Neural cell (in vitro differentiated cells): ENCODE results near the gene VPS13D. TPM values are rescaled to one million over a fixed set of nuclear protein-coding genes. Genes with fewer than 3 reads are reported as not detected.

Experiments
- H2AFZ ChIP-seq: fragments of 200-600, 300-800 bp; sonication (generic), shearing (Covaris generic); 2 replicates; pipeline ENCODE4 v1.6.0; 2014; ENCODE audit warnings: low read depth, mild to moderate bottlenecking, antibody characterized with exemption, low read length, moderate library complexity
- H3F3A ChIP-seq: fragments of 200-600 bp; shearing (Covaris generic); 2 replicates; pipeline ENCODE4 v1.6.1; 2016; ENCODE audit warnings: mild to moderate bottlenecking, moderate library complexity, mixed read lengths, antibody characterized with exemption, low read length; ENCODE audit not compliant: insufficient read depth, poor library complexity, severe bottlenecking
- H3K27ac ChIP-seq: fragments of 200-600, 300-800 bp; sonication (generic), shearing (Covaris generic); 2 replicates; pipeline ENCODE4 v1.5.1; 2014; ENCODE audit warnings: mild to moderate bottlenecking, low read length, moderate library complexity
- H3K27me3 ChIP-seq: fragments of 300-800, 200-600 bp; sonication (generic), shearing (Covaris generic); 2 replicates; pipeline ENCODE4 v1.6.0; 2014; ENCODE audit warnings: mild to moderate bottlenecking, low read depth, low read length, moderate library complexity; ENCODE audit not compliant: insufficient read depth
- H3K36me3 ChIP-seq: fragments of 300-800, 200-600 bp; sonication (generic), shearing (Covaris generic); 2 replicates; pipeline ENCODE4 v1.5.1; 2014; ENCODE audit warnings: mild to moderate bottlenecking, antibody characterized with exemption, low read length, moderate library complexity; ENCODE audit not compliant: insufficient read depth
- H3K4me2 ChIP-seq: fragments of 300-800, 200-600 bp; sonication (generic), shearing (Covaris generic); 2 replicates; pipeline ENCODE4 v1.6.0; 2014; ENCODE audit warnings: mild to moderate bottlenecking, low read length
- H3K4me3 ChIP-seq: fragments of 300-800, 200-600 bp; sonication (generic), shearing (Covaris generic); 2 replicates; pipeline ENCODE4 v1.5.1; 2014; ENCODE audit warnings: mild to moderate bottlenecking, low read length, moderate library complexity
- H3K79me2 ChIP-seq: fragments of 200-600 bp; shearing (Covaris generic); replicated peaks from 2 replicates; pipeline ENCODE4 v1.6.0; 2014; ENCODE audit warnings: mild to moderate bottlenecking, low read length, moderate library complexity; ENCODE audit not compliant: insufficient read depth
- H3K9ac ChIP-seq: fragments of 300-800, 200-600 bp; sonication (generic), shearing (Covaris generic); 2 replicates; pipeline ENCODE4 v1.6.1; 2016; ENCODE audit warnings: mild to moderate bottlenecking, low read length, mixed read lengths
- H3K9me2 ChIP-seq: fragments of 200-600 bp; shearing (Covaris generic); 2 replicates; pipeline ENCODE4 v1.6.1; 2016; ENCODE audit warnings: mild to moderate bottlenecking, low read length, mixed read lengths; ENCODE audit not compliant: insufficient read depth
- H3K9me3 ChIP-seq: fragments of 200-600, 300-800 bp; sonication (generic), shearing (Covaris generic); 2 replicates; pipeline ENCODE4 v1.6.1; 2016; ENCODE audit warnings: mild to moderate bottlenecking, mixed run types, low read length, moderate library complexity, mixed read lengths
- H4K20me1 ChIP-seq: fragments of 200-600 bp; shearing (Covaris generic); 2 replicates; pipeline ENCODE4 v1.6.1; 2016; ENCODE audit warnings: mild to moderate bottlenecking, mixed run types; ENCODE audit not compliant: insufficient read depth
- CTCF ChIP-seq: fragments of 450-650 bp; IDR thresholded peaks from 2 replicates; pipeline ENCODE4 v1.5.1; 2014; ENCODE audit warnings: antibody characterized with exemption, mild to moderate bottlenecking, moderate library complexity; ENCODE audit not compliant: poor library complexity, severe bottlenecking
- EP300 ChIP-seq: fragments of 450-650 bp; conservative IDR thresholded peaks from 2 replicates; pipeline ENCODE4 v1.6.1; 2014; ENCODE audit warnings: antibody characterized with exemption, mild to moderate bottlenecking, moderate library complexity; ENCODE audit not compliant: poor library complexity, severe bottlenecking
- EZH2 ChIP-seq: fragments of 200-600, 300-800 bp; shearing (Covaris generic), sonication (generic); IDR thresholded peaks from 2 replicates; pipeline ENCODE4 v1.6.1; 2014; ENCODE audit warnings: antibody characterized with exemption, low read length, borderline replicate concordance, mild to moderate bottlenecking; ENCODE audit not compliant: insufficient read depth, poor library complexity, severe bottlenecking
- MXI1 ChIP-seq: fragments of 450-650 bp; conservative IDR thresholded peaks from 2 replicates; pipeline ENCODE4 v1.6.1; 2014; ENCODE audit warnings: antibody characterized with exemption, mild to moderate bottlenecking; ENCODE audit not compliant: poor library complexity, severe bottlenecking
- POLR2AphosphoS5 ChIP-seq: IDR thresholded peaks from 2 replicates; pipeline ENCODE4 v1.6.1; 2012
- RAD21 ChIP-seq: fragments of 450-650 bp; conservative IDR thresholded peaks from 2 replicates; pipeline ENCODE4 v1.6.1; 2014; ENCODE audit warnings: antibody characterized with exemption, mild to moderate bottlenecking, moderate library complexity
- SMC3 ChIP-seq: fragments of 450-650 bp; conservative IDR thresholded peaks from 2 replicates; pipeline ENCODE4 v1.6.1; 2014; ENCODE audit warnings: antibody characterized with exemption, mild to moderate bottlenecking, moderate library complexity; ENCODE audit not compliant: poor library complexity
- TAF1 ChIP-seq: IDR thresholded peaks from 2 replicates; pipeline ENCODE4 v1.6.1; 2012; ENCODE audit warnings: low read depth
- polyA plus RNA-seq: library from polyadenylated mRNA; depleted of rRNA; stranded (reverse); fragments of >200 nt; gene quantifications from 2 replicates; pipeline ENCODE4 v1.2.3, GENCODE V29; 2014
- TF ChIP-seq, protein P1 (sequence below): IDR thresholded peaks from 2 replicates; pipeline ENCODE4 v1.6.1; 2012; ENCODE audit warnings: borderline replicate concordance

Gene VPS13D
- polyA plus RNA-seq, 1 donor from 2014 or later = 24.5 TPM

DNA sequence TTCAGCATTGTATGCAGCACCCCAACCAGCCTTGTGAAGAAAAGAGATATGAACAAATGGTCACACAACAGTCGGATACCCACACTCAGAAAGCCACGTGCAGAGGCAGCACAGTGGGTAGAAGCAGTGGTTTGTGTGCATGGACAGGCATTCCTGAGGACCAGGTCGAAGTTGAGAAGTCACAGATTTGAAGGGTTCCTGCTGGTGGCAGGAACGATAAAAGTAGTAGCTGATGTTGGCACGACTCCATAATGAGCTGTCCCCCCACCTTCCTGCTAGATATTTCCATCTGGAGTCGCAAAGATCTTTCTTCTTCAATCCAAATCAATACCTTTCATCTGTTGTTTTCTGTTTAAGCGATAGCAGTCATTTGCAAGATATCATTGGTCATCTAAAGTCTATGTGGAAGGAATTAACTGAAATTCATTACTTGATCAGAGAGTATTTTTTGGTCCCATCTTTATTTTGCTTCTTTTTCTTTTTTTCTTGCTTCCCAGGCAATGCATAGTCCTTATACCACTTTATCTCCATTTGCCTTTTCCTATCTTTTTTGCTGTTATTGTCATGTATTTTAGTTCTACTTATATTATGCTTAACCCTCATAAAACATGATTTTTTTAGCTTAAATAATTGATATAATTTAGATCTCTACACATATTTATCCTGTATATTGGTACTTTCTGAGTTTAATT, 211.7 kb downstream of the VPS13D start:
- H3K79me2 ChIP-seq = no peaks in the 10 kb centered on the region
- no peaks in the 10 kb centered on the region for H3K36me3 ChIP-seq
- no peak overlapping the region for H2AFZ ChIP-seq
- H3K27ac ChIP-seq = no peak overlapping the region
- no peak overlapping the region for H3K4me2 ChIP-seq
- H3K4me3 ChIP-seq = no peak overlapping the region
- H3K27me3 ChIP-seq = no peaks in the 10 kb centered on the region
- no peaks in the 10 kb centered on the region for H3K9me2 ChIP-seq
- H3K9ac ChIP-seq = no peak overlapping the region
- no peaks in the 10 kb centered on the region for H3K9me3 ChIP-seq
- no peaks in the 10 kb centered on the region for H4K20me1 ChIP-seq
- no peaks in the 10 kb centered on the region for H3F3A ChIP-seq
- TF ChIP-seq POLR2AphosphoS5 = no peak
- no peak for TF ChIP-seq SMC3
- TF ChIP-seq TAF1 = no peak
- no peak for TF ChIP-seq RAD21
- TF ChIP-seq, protein P1, sequence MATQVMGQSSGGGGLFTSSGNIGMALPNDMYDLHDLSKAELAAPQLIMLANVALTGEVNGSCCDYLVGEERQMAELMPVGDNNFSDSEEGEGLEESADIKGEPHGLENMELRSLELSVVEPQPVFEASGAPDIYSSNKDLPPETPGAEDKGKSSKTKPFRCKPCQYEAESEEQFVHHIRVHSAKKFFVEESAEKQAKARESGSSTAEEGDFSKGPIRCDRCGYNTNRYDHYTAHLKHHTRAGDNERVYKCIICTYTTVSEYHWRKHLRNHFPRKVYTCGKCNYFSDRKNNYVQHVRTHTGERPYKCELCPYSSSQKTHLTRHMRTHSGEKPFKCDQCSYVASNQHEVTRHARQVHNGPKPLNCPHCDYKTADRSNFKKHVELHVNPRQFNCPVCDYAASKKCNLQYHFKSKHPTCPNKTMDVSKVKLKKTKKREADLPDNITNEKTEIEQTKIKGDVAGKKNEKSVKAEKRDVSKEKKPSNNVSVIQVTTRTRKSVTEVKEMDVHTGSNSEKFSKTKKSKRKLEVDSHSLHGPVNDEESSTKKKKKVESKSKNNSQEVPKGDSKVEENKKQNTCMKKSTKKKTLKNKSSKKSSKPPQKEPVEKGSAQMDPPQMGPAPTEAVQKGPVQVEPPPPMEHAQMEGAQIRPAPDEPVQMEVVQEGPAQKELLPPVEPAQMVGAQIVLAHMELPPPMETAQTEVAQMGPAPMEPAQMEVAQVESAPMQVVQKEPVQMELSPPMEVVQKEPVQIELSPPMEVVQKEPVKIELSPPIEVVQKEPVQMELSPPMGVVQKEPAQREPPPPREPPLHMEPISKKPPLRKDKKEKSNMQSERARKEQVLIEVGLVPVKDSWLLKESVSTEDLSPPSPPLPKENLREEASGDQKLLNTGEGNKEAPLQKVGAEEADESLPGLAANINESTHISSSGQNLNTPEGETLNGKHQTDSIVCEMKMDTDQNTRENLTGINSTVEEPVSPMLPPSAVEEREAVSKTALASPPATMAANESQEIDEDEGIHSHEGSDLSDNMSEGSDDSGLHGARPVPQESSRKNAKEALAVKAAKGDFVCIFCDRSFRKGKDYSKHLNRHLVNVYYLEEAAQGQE = no peak
- no peak for TF ChIP-seq MXI1
- no peak for TF ChIP-seq EP300
- TF ChIP-seq CTCF = no peak
- no peak for TF ChIP-seq EZH2

DNA sequence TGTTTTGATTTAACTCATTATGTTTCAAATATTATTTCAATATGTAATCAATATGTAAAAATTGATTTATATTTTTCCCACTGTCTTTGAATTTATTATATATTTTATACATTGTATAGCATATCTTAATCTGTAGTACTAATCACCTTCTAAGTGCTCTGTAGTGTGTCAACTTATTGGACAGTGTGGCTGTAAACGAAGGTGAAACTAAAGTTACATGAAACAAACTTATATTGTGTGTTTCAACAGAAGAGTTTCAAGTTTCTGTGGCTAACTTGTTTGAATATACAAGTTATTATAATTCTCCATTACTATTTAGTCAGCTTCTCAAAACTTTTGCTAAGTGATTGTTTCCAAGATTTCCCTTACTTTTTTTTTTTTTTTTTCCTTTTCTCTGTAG, 212.4 kb downstream of the VPS13D start:
- no peak for TF ChIP-seq RAD21
- no peak for TF ChIP-seq SMC3
- no peak for TF ChIP-seq EP300
- no peak for TF ChIP-seq MXI1
- TF ChIP-seq, protein P1 = no peak
- no peak for TF ChIP-seq EZH2
- TF ChIP-seq CTCF = no peak
- TF ChIP-seq POLR2AphosphoS5 = no peak
- TF ChIP-seq TAF1 = no peak
- no peaks in the 10 kb centered on the region for H3K27me3 ChIP-seq
- no peak overlapping the region for H3K4me3 ChIP-seq
- no peaks in the 10 kb centered on the region for H3K79me2 ChIP-seq
- no peaks in the 10 kb centered on the region for H3K9me2 ChIP-seq
- H3K9me3 ChIP-seq = no peaks in the 10 kb centered on the region
- H3K36me3 ChIP-seq = no peaks in the 10 kb centered on the region
- H2AFZ ChIP-seq = no peak overlapping the region
- H3K27ac ChIP-seq = no peak overlapping the region
- no peaks in the 10 kb centered on the region for H3F3A ChIP-seq
- H4K20me1 ChIP-seq = no peaks in the 10 kb centered on the region
- H3K4me2 ChIP-seq = no peak overlapping the region
- no peak overlapping the region for H3K9ac ChIP-seq
